ENCODE measurements around the gene NPDC1.

NPDC1 gene

DNA sequence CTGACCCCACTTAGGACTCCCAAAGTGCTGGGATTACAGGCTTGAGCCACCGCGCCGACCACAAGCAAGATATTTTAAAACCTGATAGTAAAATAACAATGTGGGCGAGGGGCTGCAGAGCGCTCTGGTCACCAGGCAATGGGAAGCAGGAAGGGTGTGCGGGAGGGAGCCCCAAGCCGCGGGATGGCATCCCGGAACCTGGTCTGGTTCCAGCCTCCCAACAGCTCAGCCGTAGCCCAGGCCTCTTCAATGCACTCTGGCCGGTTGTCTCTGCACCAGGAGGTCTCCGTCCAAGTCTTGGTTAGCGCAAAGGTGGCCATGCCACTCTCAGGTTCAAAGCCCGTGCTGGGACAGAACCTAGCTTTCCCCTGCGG, 30.6 kb upstream of the NPDC1 start:
- Histone ChIP-seq H3K4me3 (replicated peaks; ENCODE audit: low read depth, low read length) (peak overlapping the region; percentile 61), H3K27me3 (replicated peaks; ENCODE audit: control insufficient read depth, insufficient read depth, low read length) (no peaks in the 10 kb centered on the region), H3K36me3 (ENCODE audit: control insufficient read depth, insufficient read depth, low read length) (peaks cover 11% of the 10 kb centered on the region)
- TF ChIP-seq, protein P1, sequence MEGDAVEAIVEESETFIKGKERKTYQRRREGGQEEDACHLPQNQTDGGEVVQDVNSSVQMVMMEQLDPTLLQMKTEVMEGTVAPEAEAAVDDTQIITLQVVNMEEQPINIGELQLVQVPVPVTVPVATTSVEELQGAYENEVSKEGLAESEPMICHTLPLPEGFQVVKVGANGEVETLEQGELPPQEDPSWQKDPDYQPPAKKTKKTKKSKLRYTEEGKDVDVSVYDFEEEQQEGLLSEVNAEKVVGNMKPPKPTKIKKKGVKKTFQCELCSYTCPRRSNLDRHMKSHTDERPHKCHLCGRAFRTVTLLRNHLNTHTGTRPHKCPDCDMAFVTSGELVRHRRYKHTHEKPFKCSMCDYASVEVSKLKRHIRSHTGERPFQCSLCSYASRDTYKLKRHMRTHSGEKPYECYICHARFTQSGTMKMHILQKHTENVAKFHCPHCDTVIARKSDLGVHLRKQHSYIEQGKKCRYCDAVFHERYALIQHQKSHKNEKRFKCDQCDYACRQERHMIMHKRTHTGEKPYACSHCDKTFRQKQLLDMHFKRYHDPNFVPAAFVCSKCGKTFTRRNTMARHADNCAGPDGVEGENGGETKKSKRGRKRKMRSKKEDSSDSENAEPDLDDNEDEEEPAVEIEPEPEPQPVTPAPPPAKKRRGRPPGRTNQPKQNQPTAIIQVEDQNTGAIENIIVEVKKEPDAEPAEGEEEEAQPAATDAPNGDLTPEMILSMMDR (IDR thresholded peaks at IDR 0.05; ENCODE audit: insufficient read depth, low read length, poor library complexity, severe bottlenecking), result no peak
- DNase-seq (ENCODE audit: extremely low read depth, insufficient read length), result no peak

DNA sequence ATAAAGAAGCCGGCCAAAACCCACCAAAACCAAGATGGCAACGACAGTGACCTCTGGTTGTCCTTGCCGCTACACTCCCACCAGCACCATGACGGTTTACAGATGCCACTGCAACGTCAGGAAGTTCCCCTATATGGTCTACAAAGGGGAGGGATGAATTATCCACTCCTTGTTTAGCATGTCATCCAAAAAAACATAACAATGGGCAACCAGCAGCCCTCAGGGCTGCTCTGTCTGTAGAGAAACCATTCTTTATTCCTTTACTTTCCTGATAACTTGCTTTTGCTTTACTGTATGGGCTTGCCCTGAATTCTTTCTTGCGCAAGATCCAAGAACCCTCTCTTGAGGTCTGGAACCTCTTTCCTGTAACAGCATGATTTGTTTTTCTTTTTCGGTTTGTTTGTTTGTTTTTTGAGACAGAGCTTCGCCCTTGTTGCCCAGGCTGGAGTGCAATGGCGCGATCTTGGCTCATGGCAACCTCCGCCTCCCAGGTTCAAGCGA, 29.3 kb upstream of the NPDC1 start:
- no peak for DNase-seq (ENCODE audit: extremely low read depth, insufficient read length)
- Histone ChIP-seq H3K4me3 (replicated peaks; ENCODE audit: low read depth, low read length) (no peak overlapping the region), H3K27me3 (replicated peaks; ENCODE audit: control insufficient read depth, insufficient read depth, low read length) (no peaks in the 10 kb centered on the region), H3K36me3 (ENCODE audit: control insufficient read depth, insufficient read depth, low read length) (peaks cover 7% of the 10 kb centered on the region; the same call in 1 of the 2 replicates)
- TF ChIP-seq, protein P1 (IDR thresholded peaks at IDR 0.05; ENCODE audit: insufficient read depth, low read length, poor library complexity, severe bottlenecking), result no peak

DNA sequence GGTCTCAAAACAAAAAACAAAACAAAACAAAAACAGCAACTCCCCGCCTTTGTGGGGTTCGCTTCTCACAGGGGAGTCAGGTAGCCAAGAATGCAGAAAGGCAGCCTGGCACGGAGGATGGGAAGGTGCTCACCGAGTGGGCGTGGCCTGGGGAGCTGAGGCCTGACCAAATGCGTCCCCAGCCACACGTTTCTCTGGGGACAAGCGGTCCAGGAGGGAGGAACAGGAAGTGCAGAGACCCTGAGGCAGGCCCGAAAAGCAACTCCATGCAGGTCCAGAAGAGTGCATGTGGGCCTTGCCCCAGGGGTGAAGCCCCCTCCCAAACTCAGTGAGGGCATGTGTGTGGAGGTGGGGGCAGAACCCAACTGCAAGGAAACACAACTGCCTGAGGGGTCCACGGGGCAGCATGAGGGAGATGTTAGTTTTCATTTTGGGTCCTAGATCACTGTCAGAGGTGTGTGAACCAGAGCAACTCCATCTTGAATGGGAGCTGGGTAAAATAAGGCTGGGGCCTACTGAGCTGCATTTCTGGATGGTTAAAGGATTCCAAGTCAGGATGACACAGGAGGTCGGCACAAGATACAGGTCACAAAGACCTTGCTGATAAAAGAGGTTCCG, 28.8 kb upstream of the NPDC1 start:
- H3K4me3 ChIP-seq (replicated peaks; ENCODE audit: low read depth, low read length), result no peak overlapping the region
- H3K36me3 ChIP-seq (ENCODE audit: control insufficient read depth, insufficient read depth, low read length), result peaks cover 4% of the 10 kb centered on the region; the same call in 1 of the 2 replicates
- no peaks in the 10 kb centered on the region for H3K27me3 ChIP-seq (replicated peaks; ENCODE audit: control insufficient read depth, insufficient read depth, low read length)
- TF ChIP-seq, protein P1 (IDR thresholded peaks at IDR 0.05; ENCODE audit: insufficient read depth, low read length, poor library complexity, severe bottlenecking), result no peak
- DNase-seq (ENCODE audit: extremely low read depth, insufficient read length), result peak; percentile 64

DNA sequence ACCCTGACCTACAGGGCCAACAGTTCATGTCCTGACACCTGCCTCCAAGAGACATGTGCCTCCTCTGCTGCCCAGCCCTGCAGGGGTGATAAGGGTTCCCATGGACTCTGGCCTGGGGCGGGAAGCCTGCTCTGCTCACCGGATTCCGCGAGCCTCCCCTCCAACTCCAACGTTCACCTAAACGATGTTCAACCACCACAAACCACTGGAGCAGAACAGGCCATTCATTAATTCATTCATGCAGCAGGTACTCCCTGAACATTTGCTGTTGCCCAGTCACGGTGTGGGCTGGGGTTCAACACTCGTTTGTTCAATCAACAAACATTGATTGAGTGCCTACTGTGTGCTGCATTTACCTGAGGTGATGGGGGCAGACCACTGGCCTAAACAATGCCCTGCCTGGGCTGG, 28.0 kb upstream of the NPDC1 start:
- DNase-seq (ENCODE audit: extremely low read depth, insufficient read length), result no peak
- no peaks in the 10 kb centered on the region for H3K36me3 ChIP-seq (ENCODE audit: control insufficient read depth, insufficient read depth, low read length)
- H3K27me3 ChIP-seq (replicated peaks; ENCODE audit: control insufficient read depth, insufficient read depth, low read length), result no peaks in the 10 kb centered on the region
- TF ChIP-seq, protein P1 (IDR thresholded peaks at IDR 0.05; ENCODE audit: insufficient read depth, low read length, poor library complexity, severe bottlenecking), result no peak
- H3K4me3 ChIP-seq (replicated peaks; ENCODE audit: low read depth, low read length), result no peak overlapping the region

DNA sequence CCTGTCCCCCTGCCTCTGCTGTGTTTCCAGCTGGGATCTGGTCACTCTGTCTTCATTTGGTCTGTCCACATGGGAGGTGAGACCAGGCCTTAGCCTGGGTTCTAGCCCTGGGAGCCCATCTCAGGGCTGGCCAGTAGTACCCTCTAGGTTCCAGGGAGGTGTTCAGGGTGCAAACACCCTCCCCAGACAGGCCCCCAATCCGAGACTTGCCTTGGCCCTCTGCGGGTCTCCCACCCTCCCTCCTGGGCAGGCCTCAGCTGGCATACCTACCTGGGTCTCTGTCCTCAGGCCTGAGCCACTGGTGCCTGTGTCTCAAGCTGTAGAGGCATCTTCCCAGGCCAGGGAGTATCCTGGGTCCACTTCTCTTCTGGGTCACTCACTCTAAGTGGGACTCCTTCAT, 25.3 kb upstream of the NPDC1 start:
- DNase-seq (ENCODE audit: extremely low read depth, insufficient read length), result no peak
- H3K4me3 ChIP-seq (replicated peaks; ENCODE audit: low read depth, low read length), result no peak overlapping the region; the same call in 1 of the 2 replicates
- H3K27me3 ChIP-seq (replicated peaks; ENCODE audit: control insufficient read depth, insufficient read depth, low read length), result no peaks in the 10 kb centered on the region
- H3K36me3 ChIP-seq (ENCODE audit: control insufficient read depth, insufficient read depth, low read length), result no peaks in the 10 kb centered on the region
- TF ChIP-seq, protein P1 (IDR thresholded peaks at IDR 0.05; ENCODE audit: insufficient read depth, low read length, poor library complexity, severe bottlenecking), result no peak
